Measurements from ENCODE around the gene CBX8. TPM values are rescaled to one million over a fixed set of nuclear protein-coding genes. Genes with fewer than 3 reads are reported as not detected.

The CBX8 gene
- total and polyA plus RNA-seq, 2 of the 13 experiments (the other 11 are each of a cell fraction or from before 2014, with no cell fraction given) = 0.34 to 12.6 TPM

- no peak for TF ChIP-seq FUBP1 (CRISPR knock-in tag; IDR thresholded peaks at IDR 0.05; ENCODE audit: borderline replicate concordance)
- TF ChIP-seq, protein P1, sequence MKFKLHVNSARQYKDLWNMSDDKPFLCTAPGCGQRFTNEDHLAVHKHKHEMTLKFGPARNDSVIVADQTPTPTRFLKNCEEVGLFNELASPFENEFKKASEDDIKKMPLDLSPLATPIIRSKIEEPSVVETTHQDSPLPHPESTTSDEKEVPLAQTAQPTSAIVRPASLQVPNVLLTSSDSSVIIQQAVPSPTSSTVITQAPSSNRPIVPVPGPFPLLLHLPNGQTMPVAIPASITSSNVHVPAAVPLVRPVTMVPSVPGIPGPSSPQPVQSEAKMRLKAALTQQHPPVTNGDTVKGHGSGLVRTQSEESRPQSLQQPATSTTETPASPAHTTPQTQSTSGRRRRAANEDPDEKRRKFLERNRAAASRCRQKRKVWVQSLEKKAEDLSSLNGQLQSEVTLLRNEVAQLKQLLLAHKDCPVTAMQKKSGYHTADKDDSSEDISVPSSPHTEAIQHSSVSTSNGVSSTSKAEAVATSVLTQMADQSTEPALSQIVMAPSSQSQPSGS (CRISPR knock-in tag; IDR thresholded peaks at IDR 0.05) = 0 out of 2 replicates have a peak, but pooled peaks have one; percentile 21
- peak; percentile 68; the same call in 1 of the 2 replicates for TF ChIP-seq ATF7-NPFF (CRISPR knock-in tag; IDR thresholded peaks at IDR 0.05; ENCODE audit: low read depth)
- no peak for TF ChIP-seq HMG20A (CRISPR knock-in tag; IDR thresholded peaks at IDR 0.05; ENCODE audit: borderline replicate concordance)
- TF ChIP-seq, protein P2, sequence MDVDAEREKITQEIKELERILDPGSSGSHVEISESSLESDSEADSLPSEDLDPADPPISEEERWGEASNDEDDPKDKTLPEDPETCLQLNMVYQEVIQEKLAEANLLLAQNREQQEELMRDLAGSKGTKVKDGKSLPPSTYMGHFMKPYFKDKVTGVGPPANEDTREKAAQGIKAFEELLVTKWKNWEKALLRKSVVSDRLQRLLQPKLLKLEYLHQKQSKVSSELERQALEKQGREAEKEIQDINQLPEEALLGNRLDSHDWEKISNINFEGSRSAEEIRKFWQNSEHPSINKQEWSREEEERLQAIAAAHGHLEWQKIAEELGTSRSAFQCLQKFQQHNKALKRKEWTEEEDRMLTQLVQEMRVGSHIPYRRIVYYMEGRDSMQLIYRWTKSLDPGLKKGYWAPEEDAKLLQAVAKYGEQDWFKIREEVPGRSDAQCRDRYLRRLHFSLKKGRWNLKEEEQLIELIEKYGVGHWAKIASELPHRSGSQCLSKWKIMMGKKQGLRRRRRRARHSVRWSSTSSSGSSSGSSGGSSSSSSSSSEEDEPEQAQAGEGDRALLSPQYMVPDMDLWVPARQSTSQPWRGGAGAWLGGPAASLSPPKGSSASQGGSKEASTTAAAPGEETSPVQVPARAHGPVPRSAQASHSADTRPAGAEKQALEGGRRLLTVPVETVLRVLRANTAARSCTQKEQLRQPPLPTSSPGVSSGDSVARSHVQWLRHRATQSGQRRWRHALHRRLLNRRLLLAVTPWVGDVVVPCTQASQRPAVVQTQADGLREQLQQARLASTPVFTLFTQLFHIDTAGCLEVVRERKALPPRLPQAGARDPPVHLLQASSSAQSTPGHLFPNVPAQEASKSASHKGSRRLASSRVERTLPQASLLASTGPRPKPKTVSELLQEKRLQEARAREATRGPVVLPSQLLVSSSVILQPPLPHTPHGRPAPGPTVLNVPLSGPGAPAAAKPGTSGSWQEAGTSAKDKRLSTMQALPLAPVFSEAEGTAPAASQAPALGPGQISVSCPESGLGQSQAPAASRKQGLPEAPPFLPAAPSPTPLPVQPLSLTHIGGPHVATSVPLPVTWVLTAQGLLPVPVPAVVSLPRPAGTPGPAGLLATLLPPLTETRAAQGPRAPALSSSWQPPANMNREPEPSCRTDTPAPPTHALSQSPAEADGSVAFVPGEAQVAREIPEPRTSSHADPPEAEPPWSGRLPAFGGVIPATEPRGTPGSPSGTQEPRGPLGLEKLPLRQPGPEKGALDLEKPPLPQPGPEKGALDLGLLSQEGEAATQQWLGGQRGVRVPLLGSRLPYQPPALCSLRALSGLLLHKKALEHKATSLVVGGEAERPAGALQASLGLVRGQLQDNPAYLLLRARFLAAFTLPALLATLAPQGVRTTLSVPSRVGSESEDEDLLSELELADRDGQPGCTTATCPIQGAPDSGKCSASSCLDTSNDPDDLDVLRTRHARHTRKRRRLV (CRISPR knock-in tag; IDR thresholded peaks at IDR 0.05) = no peak
- TF ChIP-seq, protein P3, sequence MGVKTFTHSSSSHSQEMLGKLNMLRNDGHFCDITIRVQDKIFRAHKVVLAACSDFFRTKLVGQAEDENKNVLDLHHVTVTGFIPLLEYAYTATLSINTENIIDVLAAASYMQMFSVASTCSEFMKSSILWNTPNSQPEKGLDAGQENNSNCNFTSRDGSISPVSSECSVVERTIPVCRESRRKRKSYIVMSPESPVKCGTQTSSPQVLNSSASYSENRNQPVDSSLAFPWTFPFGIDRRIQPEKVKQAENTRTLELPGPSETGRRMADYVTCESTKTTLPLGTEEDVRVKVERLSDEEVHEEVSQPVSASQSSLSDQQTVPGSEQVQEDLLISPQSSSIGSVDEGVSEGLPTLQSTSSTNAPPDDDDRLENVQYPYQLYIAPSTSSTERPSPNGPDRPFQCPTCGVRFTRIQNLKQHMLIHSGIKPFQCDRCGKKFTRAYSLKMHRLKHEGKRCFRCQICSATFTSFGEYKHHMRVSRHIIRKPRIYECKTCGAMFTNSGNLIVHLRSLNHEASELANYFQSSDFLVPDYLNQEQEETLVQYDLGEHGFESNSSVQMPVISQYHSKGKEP (CRISPR knock-in tag; IDR thresholded peaks at IDR 0.05) = no peak
- TF ChIP-seq ZNF329 (CRISPR knock-in tag; IDR thresholded peaks at IDR 0.05; ENCODE audit: low read depth) = no peak
- no peak for TF ChIP-seq ZNF546 (CRISPR knock-in tag; conservative IDR thresholded peaks at IDR 0.05)
- TF ChIP-seq YEATS4 (CRISPR knock-in tag; IDR thresholded peaks at IDR 0.05; ENCODE audit: borderline replicate concordance) = peak; percentile 46; the same call in 1 of the 2 replicates
- TF ChIP-seq ZIK1 (CRISPR knock-in tag; IDR thresholded peaks at IDR 0.05; ENCODE audit: borderline replicate concordance, low read depth) = no peak
- TF ChIP-seq, protein P4, sequence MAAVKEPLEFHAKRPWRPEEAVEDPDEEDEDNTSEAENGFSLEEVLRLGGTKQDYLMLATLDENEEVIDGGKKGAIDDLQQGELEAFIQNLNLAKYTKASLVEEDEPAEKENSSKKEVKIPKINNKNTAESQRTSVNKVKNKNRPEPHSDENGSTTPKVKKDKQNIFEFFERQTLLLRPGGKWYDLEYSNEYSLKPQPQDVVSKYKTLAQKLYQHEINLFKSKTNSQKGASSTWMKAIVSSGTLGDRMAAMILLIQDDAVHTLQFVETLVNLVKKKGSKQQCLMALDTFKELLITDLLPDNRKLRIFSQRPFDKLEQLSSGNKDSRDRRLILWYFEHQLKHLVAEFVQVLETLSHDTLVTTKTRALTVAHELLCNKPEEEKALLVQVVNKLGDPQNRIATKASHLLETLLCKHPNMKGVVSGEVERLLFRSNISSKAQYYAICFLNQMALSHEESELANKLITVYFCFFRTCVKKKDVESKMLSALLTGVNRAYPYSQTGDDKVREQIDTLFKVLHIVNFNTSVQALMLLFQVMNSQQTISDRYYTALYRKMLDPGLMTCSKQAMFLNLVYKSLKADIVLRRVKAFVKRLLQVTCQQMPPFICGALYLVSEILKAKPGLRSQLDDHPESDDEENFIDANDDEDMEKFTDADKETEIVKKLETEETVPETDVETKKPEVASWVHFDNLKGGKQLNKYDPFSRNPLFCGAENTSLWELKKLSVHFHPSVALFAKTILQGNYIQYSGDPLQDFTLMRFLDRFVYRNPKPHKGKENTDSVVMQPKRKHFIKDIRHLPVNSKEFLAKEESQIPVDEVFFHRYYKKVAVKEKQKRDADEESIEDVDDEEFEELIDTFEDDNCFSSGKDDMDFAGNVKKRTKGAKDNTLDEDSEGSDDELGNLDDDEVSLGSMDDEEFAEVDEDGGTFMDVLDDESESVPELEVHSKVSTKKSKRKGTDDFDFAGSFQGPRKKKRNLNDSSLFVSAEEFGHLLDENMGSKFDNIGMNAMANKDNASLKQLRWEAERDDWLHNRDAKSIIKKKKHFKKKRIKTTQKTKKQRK (IDR thresholded peaks at IDR 0.05; ENCODE audit: low read length) = no peak
- TF ChIP-seq HNRNPUL1 (IDR thresholded peaks at IDR 0.05; ENCODE audit: low read depth, low read length) = no peak
- no peak for TF ChIP-seq DNMT3B (CRISPR knock-in tag; conservative IDR thresholded peaks at IDR 0.05)
- TF ChIP-seq IKZF1 (IDR thresholded peaks at IDR 0.05) = no peak
- no peak for TF ChIP-seq ZNF124 (CRISPR knock-in tag; IDR thresholded peaks at IDR 0.05)
Measured at GRCh38 chr17:79778504-79779083, 18.3 kb downstream of the CBX8 start (continued).

All from HepG2 (cell line).